Neuronal stem cell (in vitro differentiated cells): ENCODE results near the gene CMTR1. TPM values are rescaled to one million over a fixed set of nuclear protein-coding genes. Genes with fewer than 3 reads are reported as not detected.
A peak's percentile ranks its signal among the peaks of the same experiment; 100 is the strongest.

Source experiments
- DNase-seq: peaks from one replicate; pipeline ENCODE4 v3.0.0-alpha.2; 2013; ENCODE audit warnings: low spot score
- H2AFZ ChIP-seq: one replicate; pipeline ENCODE4 v1.6.1; 2013; ENCODE audit warnings: mild to moderate bottlenecking, low read length, inconsistent platforms
- H2AK5ac ChIP-seq: 2 replicates; pipeline ENCODE4 v1.6.1; 2013; ENCODE audit warnings: low read depth, mild to moderate bottlenecking, inconsistent platforms, low read length, moderate library complexity, mixed read lengths
- H2BK120ac ChIP-seq: 2 replicates; pipeline ENCODE4 v1.6.1; 2013; ENCODE audit warnings: low read depth, mild to moderate bottlenecking, inconsistent platforms, low read length, moderate library complexity, mixed read lengths
- H2BK12ac ChIP-seq: one replicate; pipeline ENCODE4 v1.6.1; 2013; ENCODE audit warnings: low read length, inconsistent platforms
- H2BK15ac ChIP-seq: 2 replicates; pipeline ENCODE4 v1.6.1; 2013; ENCODE audit warnings: mild to moderate bottlenecking, low read length, inconsistent platforms, mixed read lengths
- H2BK5ac ChIP-seq: one replicate; pipeline ENCODE4 v1.6.1; 2013; ENCODE audit warnings: inconsistent platforms, mild to moderate bottlenecking, low read length, moderate library complexity
- H3K14ac ChIP-seq: one replicate; pipeline ENCODE4 v1.6.1; 2013; ENCODE audit warnings: low read length, inconsistent platforms
- H3K18ac ChIP-seq: 2 replicates; pipeline ENCODE4 v1.6.1; 2013; ENCODE audit warnings: low read length, inconsistent platforms
- H3K23ac ChIP-seq: 2 replicates; pipeline ENCODE4 v1.6.1; 2013; ENCODE audit warnings: low read depth, mild to moderate bottlenecking, mixed read lengths, low read length, inconsistent platforms; ENCODE audit not compliant: poor library complexity
- H3K27ac ChIP-seq: replicated peaks from 3 replicates; pipeline ENCODE4 v1.5.1; 2013; ENCODE audit warnings: low read length, inconsistent platforms
- H3K27me3 ChIP-seq, 3 experiments: 2 replicates each; pipeline ENCODE4 v1.6.1; 2013; ENCODE audit warnings: low read length in 3 of 3, mild to moderate bottlenecking in 2 of 3, inconsistent platforms in 1 of 3, low read depth in 1 of 3, mixed read lengths in 1 of 3, moderate library complexity in 1 of 3; ENCODE audit not compliant: control insufficient read depth in 3 of 3, insufficient read depth in 3 of 3
- H3K36me3 ChIP-seq, 2 donors: replicated peaks in 1 of 2; 2 replicates each; pipeline ENCODE4 v1.6.1; 2013; ENCODE audit warnings: low read length in 2 of 2; ENCODE audit not compliant: control insufficient read depth in 2 of 2, insufficient read depth in 2 of 2
- H3K4ac ChIP-seq: 2 replicates; pipeline ENCODE4 v1.6.1; 2013; ENCODE audit warnings: inconsistent platforms, mild to moderate bottlenecking, low read length, moderate library complexity
- H3K4me1 ChIP-seq, 2 donors: 1 replicate in 1 of 2; 2 replicates in 1 of 2; pipeline ENCODE4 v1.6.1; 2013; ENCODE audit warnings: low read length in 2 of 2, low read depth in 1 of 2; ENCODE audit not compliant: control insufficient read depth in 2 of 2, insufficient read depth in 1 of 2
- H3K4me2 ChIP-seq: one replicate; pipeline ENCODE4 v1.6.1; 2013; ENCODE audit warnings: mild to moderate bottlenecking, low read length, inconsistent platforms; ENCODE audit not compliant: insufficient read depth, poor library complexity, severe bottlenecking
- H3K4me3 ChIP-seq, 2 donors: 2 replicates each; pipeline ENCODE4 v1.5.1; 2013; ENCODE audit warnings: low read length in 2 of 2, mild to moderate bottlenecking in 2 of 2, inconsistent platforms in 1 of 2, moderate library complexity in 1 of 2
- H3K79me1 ChIP-seq: one replicate; pipeline ENCODE4 v1.6.1; 2013; ENCODE audit warnings: low read depth, mild to moderate bottlenecking, inconsistent platforms, low read length, moderate library complexity
- H3K9ac ChIP-seq: one replicate; pipeline ENCODE4 v1.6.1; 2013; ENCODE audit warnings: mild to moderate bottlenecking, low read depth, low read length, inconsistent platforms; ENCODE audit not compliant: poor library complexity
- H3K9me3 ChIP-seq, 2 donors: replicated peaks in 1 of 2; 2 replicates each; pipeline versions ENCODE3 to v1.6.1; 2013; ENCODE audit warnings: low read length in 2 of 2, mild to moderate bottlenecking in 2 of 2, inconsistent platforms in 1 of 2, low read depth in 1 of 2, mixed read lengths in 1 of 2, moderate library complexity in 1 of 2; ENCODE audit not compliant: control insufficient read depth in 2 of 2, insufficient read depth in 1 of 2
- H4K8ac ChIP-seq: one replicate; pipeline ENCODE4 v1.6.1; 2013; ENCODE audit warnings: low read depth, mild to moderate bottlenecking, inconsistent platforms, low read length, moderate library complexity
- H4K91ac ChIP-seq: one replicate; pipeline ENCODE4 v1.6.1; 2013; ENCODE audit warnings: low read length, low read depth, mild to moderate bottlenecking, inconsistent platforms; ENCODE audit not compliant: poor library complexity
- WGBS, 2 donors: extraction: QIAGEN DNeasy Blood & Tissue Kit; methylation state at CpG; one replicate each; pipeline ENCODE4 v1.1.7; 2013; ENCODE audit warnings: missing lambda C conversion rate in 2 of 2, mixed read lengths in 1 of 2; ENCODE audit not compliant: insufficient read length in 2 of 2, insufficient replicate concordance in 1 of 2; ENCODE audit errors: extremely low coverage in 2 of 2; 5-methylcytosine and 5-hydroxymethylcytosine counted together
- polyA plus RNA-seq, 2 experiments: library from polyadenylated mRNA; stranded (reverse); fragments of 200-250 nt; gene quantifications; one replicate each; pipeline ENCODE4 v1.2.3, GENCODE V29; 2013

The CMTR1 gene, protein sequence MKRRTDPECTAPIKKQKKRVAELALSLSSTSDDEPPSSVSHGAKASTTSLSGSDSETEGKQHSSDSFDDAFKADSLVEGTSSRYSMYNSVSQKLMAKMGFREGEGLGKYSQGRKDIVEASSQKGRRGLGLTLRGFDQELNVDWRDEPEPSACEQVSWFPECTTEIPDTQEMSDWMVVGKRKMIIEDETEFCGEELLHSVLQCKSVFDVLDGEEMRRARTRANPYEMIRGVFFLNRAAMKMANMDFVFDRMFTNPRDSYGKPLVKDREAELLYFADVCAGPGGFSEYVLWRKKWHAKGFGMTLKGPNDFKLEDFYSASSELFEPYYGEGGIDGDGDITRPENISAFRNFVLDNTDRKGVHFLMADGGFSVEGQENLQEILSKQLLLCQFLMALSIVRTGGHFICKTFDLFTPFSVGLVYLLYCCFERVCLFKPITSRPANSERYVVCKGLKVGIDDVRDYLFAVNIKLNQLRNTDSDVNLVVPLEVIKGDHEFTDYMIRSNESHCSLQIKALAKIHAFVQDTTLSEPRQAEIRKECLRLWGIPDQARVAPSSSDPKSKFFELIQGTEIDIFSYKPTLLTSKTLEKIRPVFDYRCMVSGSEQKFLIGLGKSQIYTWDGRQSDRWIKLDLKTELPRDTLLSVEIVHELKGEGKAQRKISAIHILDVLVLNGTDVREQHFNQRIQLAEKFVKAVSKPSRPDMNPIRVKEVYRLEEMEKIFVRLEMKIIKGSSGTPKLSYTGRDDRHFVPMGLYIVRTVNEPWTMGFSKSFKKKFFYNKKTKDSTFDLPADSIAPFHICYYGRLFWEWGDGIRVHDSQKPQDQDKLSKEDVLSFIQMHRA
- 20.1 TPM for polyA plus RNA-seq (2013, experiment 1 of 2)
- 18.2 TPM for polyA plus RNA-seq (2013, experiment 2 of 2)

DNA sequence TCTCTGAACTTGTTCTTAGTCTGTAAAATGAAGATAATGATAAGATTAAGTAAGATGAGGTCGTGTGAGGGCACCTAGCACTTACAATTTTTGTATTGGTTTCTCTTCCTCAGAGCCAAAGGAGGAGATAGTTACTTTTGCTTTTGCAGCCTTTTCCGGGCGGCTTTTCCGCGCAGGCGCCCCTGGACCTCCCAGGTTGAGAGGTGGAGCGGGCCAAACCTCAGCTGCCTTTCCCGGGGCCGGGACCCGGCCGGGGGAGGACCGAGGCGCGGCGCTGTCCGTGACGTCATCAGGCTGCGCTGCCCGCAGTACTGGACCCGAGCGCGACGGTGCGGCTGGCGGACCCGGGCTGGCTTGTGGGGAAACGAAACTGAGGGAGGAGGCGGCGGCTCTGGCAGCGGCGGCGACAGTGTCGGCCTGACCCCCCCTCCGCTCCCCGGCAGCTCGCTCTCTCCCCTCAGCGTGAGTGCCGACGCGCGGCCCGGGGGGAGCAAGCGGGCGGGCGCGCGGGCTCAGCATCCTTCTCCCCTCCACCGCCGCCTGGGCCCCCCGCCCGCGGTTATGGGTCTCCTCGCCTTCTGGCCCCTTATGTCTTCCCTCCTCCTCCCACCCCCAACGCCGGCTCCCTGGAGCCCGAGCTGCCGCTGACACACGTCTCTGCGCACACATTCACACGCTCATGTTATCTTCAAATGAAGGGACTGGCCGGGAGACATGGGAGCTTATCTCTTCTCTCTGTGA lies at the start of gene CMTR1:
Gene CMTR1, plus strand, starts transcription at position 306 of the 741 bp plus-strand sequence. CDS start 2,409 bp downstream, outside the sequence.
- H3K14ac ChIP-seq = peak within 1 kb of the TSS; percentile 72
- H3K18ac ChIP-seq = peak within 1 kb of the TSS; percentile 81
- H3K27ac ChIP-seq = no peak within 1 kb of the TSS
- peak within 1 kb of the TSS; percentile 90 for H3K4me3 ChIP-seq
- peak within 1 kb of the TSS; percentile 96 for H3K9ac ChIP-seq
- peak within 1 kb of the TSS; percentile 70 for H4K8ac ChIP-seq
- H3K4me1 ChIP-seq = peaks cover 2 to 4% of the 10 kb centered on the region in 2 donors
- H3K79me1 ChIP-seq = no peaks in the 10 kb centered on the region
- peak; percentile 83 for DNase-seq
- H3K9me3 ChIP-seq = no peaks in the 10 kb centered on the region
- H3K4me2 ChIP-seq = peak within 1 kb of the TSS; percentile 60
- no CpG with 5 or more reads among the region's 61 CpGs for WGBS, 2 donors
- H2AK5ac ChIP-seq = no peak within 1 kb of the TSS
- peak within 1 kb of the TSS; percentile 85 for H2AFZ ChIP-seq
- no peak within 1 kb of the TSS for H4K91ac ChIP-seq
- H3K27me3 ChIP-seq = peaks cover 0 to under 1% (median 0%) of the 10 kb centered on the region in 3 experiments
- no peak within 1 kb of the TSS for H2BK120ac ChIP-seq
- H2BK5ac ChIP-seq = no peak within 1 kb of the TSS
- H2BK12ac ChIP-seq = no peak within 1 kb of the TSS
- no peak within 1 kb of the TSS for H3K4ac ChIP-seq
- peak within 1 kb of the TSS; percentile 46 for H3K23ac ChIP-seq
- peaks cover 10 to 26% of the 10 kb centered on the region in 2 donors for H3K36me3 ChIP-seq
- no peak within 1 kb of the TSS for H2BK15ac ChIP-seq

DNA sequence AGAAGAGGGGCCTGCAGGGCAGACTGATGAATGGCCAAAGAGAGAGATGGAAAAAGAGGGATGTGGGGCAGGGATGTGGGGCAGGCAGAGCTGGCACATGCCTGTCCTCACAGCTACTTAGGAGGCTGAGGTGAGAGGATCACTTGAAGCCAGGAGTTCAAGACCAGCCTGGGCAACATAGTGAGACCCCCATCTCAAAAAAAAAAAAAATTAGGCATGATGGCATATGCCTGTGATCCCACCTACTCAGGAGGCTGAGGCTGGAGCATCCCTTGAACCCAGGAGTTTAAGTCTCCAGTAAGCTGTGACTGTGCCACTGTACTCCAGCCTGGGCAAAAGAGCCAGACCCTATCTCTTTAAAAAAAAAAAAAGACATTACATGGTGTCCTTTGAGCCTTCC lies 44.4 kb upstream of the CMTR1 start:
- H2AK5ac ChIP-seq = no peak overlapping the region
- H2BK120ac ChIP-seq = no peak overlapping the region
- no peaks in the 10 kb centered on the region for H3K4me1 ChIP-seq
- no peaks in the 10 kb centered on the region for H3K27me3 ChIP-seq
- no peak for DNase-seq
- H3K79me1 ChIP-seq = no peaks in the 10 kb centered on the region
- no peak overlapping the region for H4K91ac ChIP-seq
- no peak overlapping the region for H3K23ac ChIP-seq
- no peak overlapping the region for H2BK15ac ChIP-seq
- no peak overlapping the region for H3K4ac ChIP-seq
- H2BK5ac ChIP-seq = no peak overlapping the region
- no peak overlapping the region for H3K4me3 ChIP-seq
- H3K36me3 ChIP-seq = peaks cover 23 to 86% of the 10 kb centered on the region in 2 donors
- no peak overlapping the region for H2BK12ac ChIP-seq
- no peak overlapping the region for H4K8ac ChIP-seq
- no peak overlapping the region for H3K14ac ChIP-seq
- H2AFZ ChIP-seq = no peak overlapping the region
- no peaks in the 10 kb centered on the region for H3K9me3 ChIP-seq
- H3K4me2 ChIP-seq = no peak overlapping the region
- no peak overlapping the region for H3K9ac ChIP-seq
- H3K18ac ChIP-seq = no peak overlapping the region
- H3K27ac ChIP-seq = no peak overlapping the region

DNA sequence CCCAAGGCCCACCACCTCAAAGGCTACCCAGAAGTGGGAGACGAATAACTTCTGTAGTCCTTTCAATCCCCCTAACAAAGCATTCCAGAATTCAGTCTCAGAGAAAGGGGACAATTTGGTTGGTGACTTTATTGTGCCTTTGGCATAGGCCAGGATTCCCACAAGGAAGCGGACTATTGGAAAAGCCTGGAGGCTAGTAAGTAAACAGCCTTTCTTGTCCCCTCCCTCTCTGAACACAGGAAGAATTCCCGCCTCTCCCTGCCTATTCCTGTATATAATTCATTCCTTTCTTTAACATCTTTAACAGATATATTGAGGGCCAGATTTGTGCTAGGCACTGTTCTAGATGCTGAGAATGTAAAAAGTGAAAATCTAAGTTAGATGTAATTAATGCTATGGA lies 43.2 kb upstream of the CMTR1 start:
- Histone ChIP-seq H4K91ac (no peak overlapping the region), H3K4me1 (no peaks in the 10 kb centered on the region), H2BK5ac (no peak overlapping the region), H3K36me3 (peaks cover 23 to 87% of the 10 kb centered on the region in 2 donors), H2AFZ (no peak overlapping the region), H3K23ac (no peak overlapping the region), H2BK15ac (no peak overlapping the region), H3K4me2 (no peak overlapping the region), H4K8ac (no peak overlapping the region), H3K27ac (no peak overlapping the region), H3K4me3 (no peak overlapping the region), H3K27me3 (no peaks in the 10 kb centered on the region), H3K14ac (no peak overlapping the region), H3K4ac (no peak overlapping the region), H2BK120ac (no peak overlapping the region), H3K9me3 (no peaks in the 10 kb centered on the region), H3K9ac (no peak overlapping the region), H3K18ac (no peak overlapping the region), H3K79me1 (no peaks in the 10 kb centered on the region), H2AK5ac (no peak overlapping the region), H2BK12ac (no peak overlapping the region)
- DNase-seq = no peak
- WGBS, 2 donors = no CpG with 5 or more reads among the region's 3 CpGs
